DMS79 (cell line): ENCODE results near the gene POFUT2.

Experiments
- DNase-seq: peaks from one replicate; lab custom pipeline; 2025; lab: John Stamatoyannopoulos, UW

POFUT2 gene

DNA sequence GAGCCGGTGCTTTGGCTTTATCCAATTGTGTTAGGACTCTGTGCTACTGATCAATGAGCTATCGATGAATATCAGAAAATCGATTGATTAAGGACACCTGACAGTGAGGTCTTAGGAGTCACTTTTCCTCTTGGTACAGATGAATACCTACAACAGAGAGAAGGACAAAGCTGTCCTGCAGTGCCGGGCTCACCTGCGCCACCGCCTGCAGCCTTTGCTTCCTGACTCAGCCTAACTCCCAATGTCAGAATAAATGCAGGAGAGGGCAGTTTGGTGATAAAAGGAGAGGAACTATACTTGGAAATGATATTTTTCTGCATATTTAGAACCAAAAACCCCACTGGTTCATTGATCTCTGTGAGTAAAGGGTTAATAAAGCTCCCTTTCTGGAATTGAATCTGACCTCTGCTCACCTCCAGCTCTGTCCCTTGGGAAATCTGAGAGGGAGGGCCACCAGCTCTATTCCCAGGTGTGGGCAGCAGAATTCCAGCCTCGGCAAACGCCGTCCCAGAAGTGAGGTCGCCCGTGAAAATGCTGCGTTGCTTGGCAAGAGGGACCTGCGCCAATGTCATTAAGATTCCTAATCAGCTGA lies 39.3 kb downstream of the POFUT2 start:
- DNase-seq = no peak

DNA sequence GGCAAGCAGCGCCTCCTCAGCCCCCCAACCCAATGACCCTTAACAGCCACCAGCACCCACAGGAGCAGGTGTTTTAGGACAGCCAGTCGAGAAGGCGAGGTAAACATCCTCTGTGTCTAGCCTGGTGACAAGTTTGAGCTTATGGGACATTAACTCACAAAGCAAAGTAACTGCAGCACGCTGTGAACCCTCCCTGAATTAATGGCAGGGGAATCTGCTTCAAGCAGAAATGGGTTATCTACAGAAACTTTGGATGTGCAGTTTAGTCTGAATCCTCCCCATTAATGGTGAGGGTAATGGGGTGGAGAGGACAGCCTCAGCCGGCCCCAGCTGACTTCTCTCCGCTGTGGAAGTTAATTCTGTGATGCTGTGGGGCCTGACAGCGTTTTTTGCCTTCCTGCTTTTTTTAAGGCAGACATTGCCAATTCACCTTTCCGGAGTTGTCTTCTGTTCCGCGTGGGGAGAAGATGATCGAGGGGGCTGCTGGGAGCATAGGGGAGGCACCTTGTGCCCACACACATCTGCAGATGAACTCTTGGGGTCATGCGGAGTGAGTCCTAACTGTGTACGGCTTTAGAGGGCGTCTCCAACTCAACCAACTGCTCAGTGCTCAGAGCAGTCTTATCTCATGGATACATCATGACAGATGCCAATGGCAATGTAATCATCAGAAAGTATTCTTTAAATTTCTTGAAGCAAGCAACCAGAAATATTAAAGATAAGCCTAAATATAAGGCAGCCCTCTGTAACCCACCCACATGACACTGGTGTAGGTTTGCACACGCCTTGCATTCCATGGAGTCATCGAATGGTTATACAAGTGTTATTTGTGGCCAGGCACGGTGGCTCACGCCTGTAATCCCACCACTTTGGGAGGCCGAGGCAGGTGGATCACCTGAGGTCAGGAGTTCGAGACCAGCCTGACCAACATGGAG lies 41.0 kb downstream of the POFUT2 start:
- no peak for DNase-seq

DNA sequence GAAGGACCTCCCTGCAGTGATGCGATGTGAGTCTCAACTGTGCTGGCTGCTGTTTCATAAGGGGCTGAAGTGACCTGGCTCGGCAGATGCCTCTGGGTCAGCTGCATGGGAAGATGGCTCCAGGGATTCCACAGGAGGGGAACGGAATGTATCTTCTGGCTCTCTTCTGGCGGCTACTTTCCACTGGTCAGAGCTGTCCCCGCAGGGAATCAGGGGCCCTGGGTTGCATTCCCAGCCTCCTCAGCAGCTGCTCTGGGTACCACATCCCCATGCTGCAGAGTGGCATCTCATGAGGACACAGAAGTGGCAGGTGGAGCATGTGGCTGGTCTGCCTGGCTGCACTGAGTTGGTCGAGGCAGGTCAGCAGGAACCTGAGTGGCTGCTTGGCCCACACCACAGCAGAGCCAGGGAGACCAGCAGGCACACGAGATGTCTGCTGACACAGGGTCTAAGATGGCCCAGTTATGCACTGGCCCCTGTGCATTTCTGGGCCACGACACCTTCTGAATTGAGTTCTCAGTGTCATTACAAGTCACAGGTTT lies 42.8 kb downstream of the POFUT2 start:
- no peak for DNase-seq

DNA sequence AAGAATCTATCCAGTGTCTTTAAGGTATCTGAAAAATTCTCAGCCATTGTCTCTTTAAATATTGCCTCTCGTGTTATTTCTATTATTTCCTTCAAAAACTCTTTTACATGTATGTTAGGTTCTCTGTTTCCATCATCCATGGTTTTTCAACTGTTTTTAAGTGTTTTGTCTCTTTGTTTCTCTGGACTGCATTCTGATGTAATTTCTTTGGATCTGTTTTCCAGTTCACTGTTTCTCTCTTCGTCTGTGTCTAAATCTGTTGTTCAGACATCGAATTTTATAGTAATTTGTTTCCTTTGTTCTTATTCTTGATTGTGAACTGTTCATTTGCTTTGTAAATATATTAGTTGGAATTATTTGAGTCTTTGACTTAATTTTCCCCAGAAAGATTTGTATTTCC lies 44.1 kb downstream of the POFUT2 start:
- no peak for DNase-seq

DNA sequence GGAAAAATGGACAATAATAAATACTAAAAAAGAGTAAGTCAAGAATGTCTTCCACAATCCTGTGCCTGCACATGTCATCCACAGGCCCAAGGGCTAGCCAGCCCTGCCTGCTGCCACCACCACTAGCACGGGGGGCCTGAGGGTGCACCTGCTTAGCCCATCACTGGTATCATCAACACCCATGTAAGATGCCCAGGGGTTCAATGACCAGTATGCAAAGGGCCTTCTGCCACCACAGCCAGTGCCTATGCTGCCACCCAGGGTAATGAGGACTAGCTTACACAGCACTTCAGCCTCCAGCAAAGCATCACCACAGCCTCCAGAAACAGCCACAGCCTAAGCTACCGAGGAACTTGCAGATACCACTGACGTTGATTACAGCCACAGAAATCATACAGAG lies 46.3 kb downstream of the POFUT2 start:
- DNase-seq = no peak

DNA sequence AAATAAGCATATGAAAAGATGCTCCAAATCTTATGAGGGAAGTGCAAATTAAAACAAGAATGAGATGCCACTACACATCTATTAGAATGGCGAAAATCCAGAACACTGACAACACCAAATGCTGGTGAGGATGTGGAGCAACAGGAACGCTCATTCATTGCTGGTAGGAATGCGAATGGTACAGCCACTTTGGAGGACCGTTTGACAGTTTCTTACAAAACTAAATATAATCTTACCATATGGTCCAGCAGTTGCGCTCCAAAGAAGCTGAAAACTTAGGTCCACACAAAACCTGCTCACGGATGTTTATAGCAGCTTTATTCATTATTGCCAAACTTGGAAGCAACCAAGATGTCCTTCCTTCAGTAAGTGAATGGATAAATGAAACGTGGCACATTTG lies 50.3 kb downstream of the POFUT2 start:
- DNase-seq = no peak

DNA sequence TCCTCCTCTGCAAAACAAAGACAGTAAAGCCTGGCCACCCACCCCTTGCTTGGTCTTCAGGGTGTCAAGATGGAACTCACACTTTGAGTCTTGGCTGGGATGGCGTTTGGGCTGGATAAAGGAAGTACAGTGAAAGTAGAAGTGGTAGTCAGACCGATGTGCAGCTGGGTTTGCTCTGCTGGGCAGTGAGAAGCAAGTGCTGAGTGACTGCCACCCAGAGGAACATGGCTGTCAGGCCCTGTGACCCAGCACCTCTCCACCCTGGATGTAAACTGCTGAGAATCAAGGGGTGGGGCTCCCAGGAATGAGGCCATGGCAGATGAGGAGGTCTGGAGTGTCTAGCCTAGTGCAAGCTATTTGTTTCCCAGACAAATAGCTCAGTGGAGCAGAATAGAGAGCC lies 51.2 kb downstream of the POFUT2 start:
- DNase-seq = no peak

DNA sequence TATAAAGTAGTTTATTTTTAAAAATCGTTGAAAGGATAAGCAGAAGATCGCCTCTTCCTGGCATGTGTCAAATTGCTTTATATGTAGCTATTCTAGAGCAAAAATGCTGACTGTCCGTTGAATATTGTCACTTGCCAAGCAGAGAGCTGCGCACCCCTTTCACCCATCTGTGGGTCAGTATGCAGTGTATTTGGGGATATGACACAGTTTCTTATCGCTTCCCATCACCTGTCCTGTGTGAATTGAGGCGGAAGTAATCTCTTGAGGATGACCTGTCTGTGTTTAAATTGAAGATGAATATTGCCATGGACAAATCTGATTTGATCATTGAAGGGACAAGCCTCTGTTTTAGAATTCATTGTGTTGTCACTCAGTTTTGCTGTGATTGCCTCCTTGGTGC lies 52.2 kb downstream of the POFUT2 start:
- no peak for DNase-seq

DNA sequence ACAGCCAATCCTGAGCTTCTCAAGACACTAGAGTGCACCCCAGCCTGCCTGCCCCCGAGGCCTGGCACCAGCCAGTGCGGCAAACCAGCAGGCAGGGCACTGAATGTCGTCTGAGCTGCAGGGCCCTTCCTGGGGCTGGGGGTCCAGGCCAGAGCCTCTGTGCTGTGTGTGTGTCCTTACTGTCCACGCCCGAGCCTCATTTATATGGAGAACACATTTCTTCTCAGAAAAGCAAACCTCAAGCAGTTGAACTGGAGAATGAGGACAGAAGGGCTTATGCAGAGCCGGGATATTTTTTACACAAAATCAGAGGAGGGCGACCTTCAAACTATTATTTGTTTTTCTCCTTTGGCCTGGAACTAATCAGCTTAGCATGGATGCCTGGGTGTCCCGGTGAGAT lies 52.7 kb downstream of the POFUT2 start:
- no peak for DNase-seq

DNA sequence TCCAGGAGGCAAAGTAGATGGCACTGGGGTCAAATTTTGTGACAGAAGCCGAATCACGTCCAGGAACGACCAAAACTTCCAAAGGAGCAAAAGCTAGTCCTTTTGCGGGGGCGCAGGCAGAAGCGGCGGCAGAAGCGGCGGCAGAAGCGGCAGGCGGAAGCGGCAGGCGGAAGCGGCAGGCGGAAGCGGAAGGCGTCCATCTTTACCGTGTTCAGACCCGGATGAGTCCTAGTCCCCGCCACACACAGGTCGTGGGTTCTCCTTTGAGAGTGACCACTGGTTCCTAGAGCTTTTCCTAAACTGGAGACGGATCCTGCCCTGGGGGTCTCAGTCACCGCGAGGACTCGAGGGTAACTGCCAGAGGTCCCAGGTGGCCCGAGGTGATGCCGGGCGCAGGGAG lies 53.6 kb downstream of the POFUT2 start:
- no peak for DNase-seq

DNA sequence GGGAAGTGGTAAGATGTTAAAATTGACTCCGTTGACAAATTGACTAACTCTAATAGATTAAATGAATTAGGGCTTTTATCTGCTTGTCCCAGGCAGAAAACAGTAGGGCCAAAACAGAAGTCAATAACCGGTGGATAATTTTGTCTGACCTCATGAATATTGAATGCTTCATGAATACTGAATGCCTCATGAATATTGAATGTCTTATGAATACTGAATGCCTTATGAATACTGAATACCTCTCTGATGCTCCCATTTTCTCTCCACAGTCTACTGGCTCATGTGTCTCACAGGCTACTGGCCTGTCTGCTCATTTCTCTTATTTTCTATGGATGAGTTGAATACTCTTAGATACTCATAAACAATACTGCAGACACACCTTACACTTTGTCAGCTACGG lies 56.0 kb downstream of the POFUT2 start:
- DNase-seq = no peak

DNA sequence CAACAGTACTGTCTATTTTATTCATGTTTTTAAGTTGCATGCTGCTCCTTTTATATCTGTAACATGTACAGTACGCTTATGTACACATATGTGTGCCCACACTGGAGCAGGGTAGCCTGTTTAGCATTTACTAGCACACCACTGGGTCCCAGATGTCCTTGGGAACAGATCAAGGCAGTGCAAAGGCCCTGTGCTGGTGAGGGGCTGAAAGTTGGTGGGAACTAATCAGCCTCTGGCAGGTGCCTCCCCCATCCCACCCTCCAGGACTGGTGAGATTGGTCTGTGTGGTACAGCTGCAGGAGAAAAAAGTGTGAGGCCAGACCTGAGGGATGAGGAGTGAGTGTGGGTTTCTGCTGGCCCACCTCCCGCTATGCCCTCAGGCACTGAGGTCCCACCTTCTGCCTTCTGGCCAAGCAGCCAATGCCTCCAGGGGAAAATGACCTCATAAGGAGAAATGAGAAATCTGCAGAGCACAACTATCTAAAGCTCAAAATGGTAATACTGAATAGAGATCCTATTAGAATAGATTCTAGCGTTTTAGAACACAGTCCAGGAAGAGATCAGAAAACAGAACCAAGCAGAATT lies 58.9 kb downstream of the POFUT2 start:
- no peak for DNase-seq

DNA sequence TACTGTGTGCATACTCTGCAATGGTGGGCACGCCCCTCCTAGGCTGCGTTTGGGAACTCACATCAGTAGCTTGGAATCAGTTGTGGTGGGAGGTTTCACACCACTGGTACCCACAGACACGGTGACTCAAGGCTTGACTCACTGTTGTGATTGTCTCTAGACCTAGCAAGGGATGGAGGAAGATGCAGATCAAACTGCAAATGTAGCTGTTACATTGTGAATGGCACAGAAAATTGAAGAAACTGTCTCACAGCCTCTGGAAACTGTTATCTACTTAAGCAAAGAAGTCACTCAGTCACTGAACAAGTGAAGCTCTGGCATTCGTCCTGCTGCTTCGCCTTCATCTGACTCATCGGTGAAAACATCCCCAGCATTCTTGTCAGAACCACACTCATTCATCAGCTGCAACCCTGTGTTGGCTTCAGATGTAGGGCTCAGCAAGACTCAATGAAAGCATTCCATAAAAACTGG lies 59.5 kb downstream of the POFUT2 start:
- DNase-seq = no peak

DNA sequence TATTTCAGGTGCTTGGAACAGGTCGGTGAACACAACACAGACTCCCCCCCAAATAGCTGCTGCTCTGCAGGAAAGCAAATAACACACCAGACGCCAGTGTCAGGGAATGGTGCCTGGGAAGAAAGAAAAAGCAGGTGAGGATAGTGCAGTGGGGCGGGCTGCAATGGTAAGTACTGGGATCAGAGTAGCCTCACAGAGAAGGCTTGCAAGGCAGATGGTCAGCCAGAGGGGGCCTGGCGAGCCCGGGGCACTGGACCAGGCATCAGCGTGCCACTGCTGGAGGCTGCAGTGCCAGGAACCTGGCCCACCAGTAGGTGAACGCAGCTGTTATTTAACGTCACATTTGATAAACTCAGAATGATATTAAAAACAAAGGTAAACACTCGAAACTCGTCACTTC lies 60.0 kb downstream of the POFUT2 start:
- DNase-seq = no peak

DNA sequence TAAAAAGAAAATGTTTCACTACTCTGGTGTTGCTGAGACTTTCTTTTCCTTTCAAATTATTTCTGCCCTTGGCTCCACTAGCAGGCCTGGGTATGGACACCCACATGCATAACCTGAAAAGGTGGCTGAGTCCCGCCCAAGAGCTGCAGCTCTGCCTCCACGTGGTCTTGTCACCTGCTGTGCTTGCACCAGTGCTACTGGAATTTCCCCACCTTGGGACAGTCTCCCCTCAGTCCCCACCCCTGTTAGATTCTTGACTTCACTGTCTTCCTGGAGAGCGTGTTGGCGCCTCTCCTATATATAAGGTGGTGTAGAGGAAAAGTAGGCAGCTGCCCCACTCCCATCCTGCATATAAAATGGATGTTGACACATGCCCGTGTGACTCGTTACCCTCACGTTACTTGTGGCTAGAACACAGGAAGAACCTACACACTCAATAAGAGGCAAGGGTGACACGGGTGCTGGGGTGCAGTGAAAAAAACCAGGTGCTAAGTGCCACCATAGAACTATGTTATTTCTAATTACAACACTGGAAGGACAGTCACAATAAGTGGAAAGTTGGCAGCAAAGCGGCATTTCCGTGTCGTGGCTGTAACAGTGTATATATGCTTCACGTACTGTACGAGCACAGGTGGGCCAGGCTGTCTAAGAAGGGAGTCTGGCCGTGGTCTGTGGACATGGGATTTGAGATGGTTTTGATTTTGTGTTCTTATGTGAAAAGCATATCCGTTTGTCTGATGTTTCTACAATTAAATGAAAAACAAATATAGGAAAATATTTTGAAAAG lies 61.0 kb downstream of the POFUT2 start:
- no peak for DNase-seq

DNA sequence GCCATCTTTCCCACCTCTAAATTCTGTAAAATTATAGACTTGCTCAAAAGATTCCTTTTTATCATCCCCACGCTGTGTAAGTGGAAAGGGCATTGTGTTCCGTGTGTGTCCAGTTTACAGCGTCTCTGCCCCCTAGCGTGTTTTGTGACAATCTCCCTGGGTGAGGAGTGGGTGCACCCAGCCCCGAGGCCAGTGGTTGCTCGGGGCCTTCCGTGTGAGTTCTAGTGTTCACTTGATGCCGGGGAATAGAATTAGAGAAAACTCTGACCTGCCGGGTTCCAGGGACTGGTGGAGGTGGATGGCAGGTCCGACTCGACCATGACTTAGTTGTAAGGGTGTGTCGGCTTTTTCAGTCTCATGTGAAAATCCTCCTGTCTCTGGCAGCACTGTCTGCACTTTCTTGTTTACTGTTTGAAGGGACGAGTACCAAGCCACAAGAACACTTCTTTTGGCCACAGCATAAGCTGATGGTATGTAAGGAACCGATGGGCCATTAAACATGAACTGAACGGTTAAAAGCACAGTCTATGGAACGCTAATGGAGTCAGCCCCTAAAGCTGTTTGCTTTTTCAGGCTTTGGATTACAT lies 61.9 kb downstream of the POFUT2 start:
- DNase-seq = no peak

DNA sequence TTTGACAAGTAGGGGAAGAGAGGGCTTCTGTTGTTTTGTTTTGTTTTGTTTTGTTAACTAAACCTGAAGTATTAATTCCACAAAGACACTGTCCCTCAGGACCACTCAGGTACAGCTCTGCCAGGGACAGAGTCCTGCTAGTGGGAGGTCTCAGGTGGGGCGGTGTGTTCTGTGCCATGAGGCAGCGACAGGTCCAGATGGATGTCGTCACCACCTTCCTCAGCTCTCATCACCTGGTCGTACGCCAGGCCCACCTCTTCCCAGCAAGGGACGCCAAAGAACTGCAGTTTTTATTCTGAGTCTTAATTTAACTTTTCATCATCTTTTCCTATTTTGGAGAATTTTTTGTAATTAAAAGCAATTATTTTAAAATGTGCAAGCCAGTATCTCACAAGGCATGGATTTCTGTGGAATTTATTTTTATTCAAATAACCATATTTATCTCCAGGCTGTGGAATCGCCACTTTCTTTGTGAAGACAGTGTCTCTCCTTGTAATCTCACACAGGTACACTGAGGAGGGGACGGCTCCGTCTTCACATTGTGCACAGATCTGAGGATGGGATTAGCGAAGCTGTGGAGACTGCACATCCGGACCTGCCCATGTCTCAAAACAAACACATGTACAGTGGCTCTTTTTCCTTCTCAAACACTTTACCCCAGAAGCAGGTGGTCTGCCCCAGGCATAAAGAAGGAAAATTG lies 62.5 kb downstream of the POFUT2 start:
- no peak for DNase-seq

DNA sequence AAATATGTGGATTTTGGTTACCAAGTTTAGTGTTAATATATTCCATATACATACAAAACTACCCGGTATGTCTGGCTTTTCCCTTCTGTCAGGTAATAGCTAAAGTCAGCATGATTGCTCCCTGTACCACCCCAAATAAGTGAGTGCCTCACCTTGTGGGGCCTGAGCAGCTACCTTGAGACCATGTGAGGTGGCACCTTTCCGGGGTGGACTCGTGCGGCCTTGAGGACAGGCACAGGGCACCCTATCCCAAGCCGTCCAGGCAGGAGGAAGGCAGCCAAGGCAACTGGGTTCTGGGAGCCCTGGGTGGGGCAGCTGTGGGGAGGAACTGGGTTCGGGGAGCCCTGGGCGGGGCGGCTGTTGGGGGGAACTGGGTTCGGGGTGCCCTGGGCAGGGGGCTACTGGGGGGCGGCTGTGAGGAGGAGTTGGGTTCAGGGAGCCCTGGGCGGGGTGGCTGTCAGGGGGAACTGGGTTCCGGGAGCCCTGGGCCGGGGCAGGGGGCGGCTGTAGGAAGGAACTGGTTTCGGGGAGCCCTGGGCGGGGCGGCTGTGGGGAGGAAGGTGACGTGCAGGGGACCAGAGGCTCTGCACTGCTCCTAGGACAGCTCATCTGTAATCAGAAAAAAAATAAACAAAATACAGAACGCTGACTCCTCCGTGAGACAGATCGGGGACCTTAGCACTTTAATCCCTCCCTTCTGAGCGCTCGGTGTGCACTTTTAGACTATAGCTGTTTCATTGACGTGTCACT lies 63.3 kb downstream of the POFUT2 start:
- no peak for DNase-seq

DNA sequence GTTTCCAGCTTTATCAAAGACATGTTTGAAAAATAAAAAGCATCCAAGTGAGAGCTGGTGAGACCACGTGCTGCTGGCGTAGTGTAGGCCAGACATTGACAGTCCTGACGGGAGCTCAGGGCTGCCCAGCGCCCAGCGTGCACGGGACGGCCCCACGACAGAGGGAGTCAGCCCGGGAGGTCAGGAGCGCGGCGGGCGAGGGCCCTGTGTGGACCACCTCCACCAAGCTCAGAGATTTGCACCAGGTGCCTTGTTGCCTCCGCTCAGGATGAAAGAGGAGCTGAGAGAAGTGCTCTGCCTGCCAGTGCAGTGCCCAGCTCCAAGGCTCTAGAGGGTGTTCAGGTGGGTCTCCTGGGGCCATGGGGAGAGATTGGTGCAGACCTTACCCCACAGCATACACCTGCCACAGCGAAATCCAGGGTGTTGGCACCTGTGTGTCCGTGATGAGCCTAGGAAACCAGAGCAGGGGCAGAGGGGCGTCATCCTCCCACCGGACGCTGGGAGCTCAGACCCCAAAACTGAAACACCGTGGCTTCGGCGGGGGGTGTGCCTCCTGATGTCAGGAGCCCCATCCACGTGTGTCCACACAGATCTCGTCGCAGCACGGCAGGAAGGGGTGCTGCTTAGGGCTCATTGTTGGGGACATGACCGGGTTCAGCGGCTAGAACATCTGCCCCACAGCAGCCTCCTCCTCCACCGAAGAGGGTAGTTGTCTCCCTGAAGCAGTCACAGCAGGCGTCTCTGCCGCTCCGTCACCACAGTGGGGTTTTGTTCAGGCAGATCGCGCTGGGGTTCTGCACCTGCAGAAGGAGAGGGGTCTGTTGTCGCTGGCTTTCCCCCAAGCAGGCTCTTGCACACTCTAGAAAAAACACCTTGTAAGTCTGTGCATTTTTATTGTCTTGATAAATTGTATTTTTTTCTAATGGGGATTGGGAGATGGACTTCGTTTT lies 64.2 kb downstream of the POFUT2 start:
- DNase-seq = no peak
